Type B pancreatic cell (in vitro differentiated cells): ENCODE results near the gene ATP2A1. TPM values are rescaled to one million over a fixed set of nuclear protein-coding genes. Genes with fewer than 3 reads are reported as not detected.
"Not testable (repeated sequence)": the region's sequence is repeated elsewhere in the genome, so short reads cannot be mapped to it uniquely, and the experiment has no call there.

Experiments
- DNase-seq: peaks from one replicate; pipeline ENCODE4 v3.0.0; 2021; ENCODE audit warnings: mixed read lengths; ENCODE audit not compliant: unreplicated experiment; ENCODE audit errors: extremely low spot score
- H3K27ac Mint-ChIP-seq: 2 replicates; pipeline ENCODE4 v1.8.0; 2021; ENCODE audit warnings: mild to moderate bottlenecking, mixed read lengths
- H3K27me3 Mint-ChIP-seq: 2 replicates; pipeline ENCODE4 v1.8.0; 2021; ENCODE audit warnings: mixed read lengths
- H3K36me3 Mint-ChIP-seq: 2 replicates; pipeline ENCODE4 v1.8.0; 2021; ENCODE audit warnings: mixed read lengths
- H3K4me1 Mint-ChIP-seq: one replicate; pipeline ENCODE4 v1.8.0; 2021; ENCODE audit warnings: mixed read lengths; ENCODE audit not compliant: unreplicated experiment
- H3K4me3 Mint-ChIP-seq: 2 replicates; pipeline ENCODE4 v1.8.0; 2021; ENCODE audit warnings: mild to moderate bottlenecking, mixed read lengths
- H3K9me3 Mint-ChIP-seq: 2 replicates; pipeline ENCODE4 v1.8.0; 2021; ENCODE audit warnings: mixed read lengths
- total RNA-seq: library from RNA; stranded (reverse); gene quantifications from 2 replicates; pipeline ENCODE4 v1.2.1, GENCODE V29; 2021; ENCODE audit warnings: low replicate concordance
- TF ChIP-seq, protein P1 (sequence below): fragments of 200-600 bp; sonication (generic); conservative IDR thresholded peaks from 2 replicates; pipeline ENCODE4 v1.5.0; 2021; ENCODE audit warnings: antibody characterized with exemption, mild to moderate bottlenecking

Gene ATP2A1
- total RNA-seq, 1 donor from 2014 or later = 4.4 TPM

DNA sequence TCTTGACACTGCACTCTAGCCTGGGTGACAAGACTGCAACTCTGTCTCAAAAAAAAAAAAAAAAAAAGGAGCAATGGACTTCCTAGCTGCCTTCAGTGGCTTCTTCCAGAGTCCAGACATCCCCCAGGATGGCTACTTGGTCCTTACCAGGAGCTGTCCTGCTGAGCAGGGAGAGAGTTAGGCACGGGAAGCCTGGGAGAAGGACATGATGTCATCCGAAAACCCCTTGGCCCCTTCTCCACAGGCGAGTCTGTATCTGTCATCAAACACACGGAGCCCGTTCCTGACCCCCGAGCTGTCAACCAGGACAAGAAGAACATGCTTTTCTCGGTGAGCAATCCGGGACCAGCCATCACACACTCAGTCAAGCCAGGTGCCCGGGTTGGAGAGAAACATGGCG is 8.7 kb downstream of the ATP2A1 start:
- peaks cover 10% of the 10 kb centered on the region for H3K4me1 Mint-ChIP-seq
- TF ChIP-seq, protein P1, sequence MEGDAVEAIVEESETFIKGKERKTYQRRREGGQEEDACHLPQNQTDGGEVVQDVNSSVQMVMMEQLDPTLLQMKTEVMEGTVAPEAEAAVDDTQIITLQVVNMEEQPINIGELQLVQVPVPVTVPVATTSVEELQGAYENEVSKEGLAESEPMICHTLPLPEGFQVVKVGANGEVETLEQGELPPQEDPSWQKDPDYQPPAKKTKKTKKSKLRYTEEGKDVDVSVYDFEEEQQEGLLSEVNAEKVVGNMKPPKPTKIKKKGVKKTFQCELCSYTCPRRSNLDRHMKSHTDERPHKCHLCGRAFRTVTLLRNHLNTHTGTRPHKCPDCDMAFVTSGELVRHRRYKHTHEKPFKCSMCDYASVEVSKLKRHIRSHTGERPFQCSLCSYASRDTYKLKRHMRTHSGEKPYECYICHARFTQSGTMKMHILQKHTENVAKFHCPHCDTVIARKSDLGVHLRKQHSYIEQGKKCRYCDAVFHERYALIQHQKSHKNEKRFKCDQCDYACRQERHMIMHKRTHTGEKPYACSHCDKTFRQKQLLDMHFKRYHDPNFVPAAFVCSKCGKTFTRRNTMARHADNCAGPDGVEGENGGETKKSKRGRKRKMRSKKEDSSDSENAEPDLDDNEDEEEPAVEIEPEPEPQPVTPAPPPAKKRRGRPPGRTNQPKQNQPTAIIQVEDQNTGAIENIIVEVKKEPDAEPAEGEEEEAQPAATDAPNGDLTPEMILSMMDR = no peak
- H3K9me3 Mint-ChIP-seq = no peaks in the 10 kb centered on the region
- DNase-seq = no peak
- no peak overlapping the region for H3K4me3 Mint-ChIP-seq
- H3K27me3 Mint-ChIP-seq = no peaks in the 10 kb centered on the region
- H3K27ac Mint-ChIP-seq = no peak overlapping the region
- H3K36me3 Mint-ChIP-seq = no peaks in the 10 kb centered on the region

GRCh38 chr16:28890355-28890754 is 12.1 kb downstream of the ATP2A1 start:
- not testable (repeated sequence) for H3K4me1 Mint-ChIP-seq, H3K36me3 Mint-ChIP-seq, H3K27ac Mint-ChIP-seq, H3K4me3 Mint-ChIP-seq, H3K27me3 Mint-ChIP-seq, DNase-seq, H3K9me3 Mint-ChIP-seq

DNA sequence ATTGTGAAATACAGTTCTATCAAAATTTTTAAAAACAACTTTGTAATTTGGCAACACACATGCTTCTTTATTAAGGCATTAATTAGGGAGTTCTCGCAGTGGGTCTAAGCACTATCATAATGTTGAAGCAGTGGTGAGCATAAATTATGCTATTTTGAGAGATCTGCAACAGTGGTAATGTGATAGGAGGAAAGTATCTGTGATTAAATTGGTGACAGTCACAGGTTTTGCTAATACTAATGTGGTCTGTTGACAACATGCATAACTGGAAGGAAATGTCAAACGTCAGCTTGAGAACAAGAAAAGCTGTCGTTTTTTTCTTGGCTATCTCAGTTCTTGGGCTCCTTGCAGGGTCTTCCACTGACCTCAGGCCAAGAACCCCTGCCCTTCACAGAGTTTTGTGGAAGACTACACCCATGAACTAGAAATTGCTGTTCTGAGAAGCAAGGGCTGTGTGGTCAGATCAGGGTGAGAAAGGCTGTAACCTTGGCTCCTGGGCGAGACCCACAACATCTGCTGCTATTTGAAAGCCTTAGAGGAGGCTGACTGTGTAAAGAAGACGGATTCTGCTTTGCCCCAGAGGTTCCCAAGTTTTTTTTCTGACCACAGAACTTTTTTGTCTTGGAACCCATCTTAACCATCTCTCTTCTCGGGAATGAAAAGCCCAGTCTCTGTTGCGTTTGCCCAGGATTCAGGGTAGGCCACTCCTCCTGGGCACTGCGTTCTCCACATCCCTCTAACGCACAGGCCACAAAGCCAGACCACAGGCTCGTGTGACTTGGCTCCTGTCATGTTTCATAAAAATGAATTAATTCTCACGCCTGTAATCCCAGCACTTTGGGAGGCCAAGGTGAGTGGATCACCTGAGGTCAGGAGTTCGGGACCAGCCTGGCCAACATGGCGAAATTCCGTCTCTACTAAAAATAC is 13.9 kb downstream of the ATP2A1 start:
- Mint-ChIP-seq H3K27me3 (no peaks in the 10 kb centered on the region), H3K9me3 (no peaks in the 10 kb centered on the region), H3K4me3 (no peak overlapping the region), H3K4me1 (no peaks in the 10 kb centered on the region), H3K36me3 (no peaks in the 10 kb centered on the region), H3K27ac (no peak overlapping the region)
- no peak for DNase-seq
- TF ChIP-seq, protein P1 = no peak

DNA sequence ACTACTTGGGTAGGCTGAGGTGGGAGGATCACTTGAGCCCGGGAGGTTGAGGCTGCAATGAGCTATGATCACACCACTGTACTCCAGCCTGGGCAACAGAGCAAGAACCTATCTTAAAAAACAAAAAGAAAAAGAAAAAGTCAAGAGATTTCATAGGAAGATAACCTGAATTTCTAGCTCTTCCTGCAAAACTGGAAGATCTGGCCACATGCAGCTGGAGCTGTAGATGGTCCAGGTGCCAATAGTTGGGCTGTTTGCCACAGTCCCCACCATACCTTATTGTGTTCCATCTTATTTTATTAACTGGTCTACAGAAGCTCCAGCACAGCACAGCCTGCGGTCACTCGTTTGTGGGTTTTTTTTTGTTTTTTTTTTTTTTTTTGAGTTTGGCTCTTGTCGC is 15.0 kb downstream of the ATP2A1 start:
- Mint-ChIP-seq H3K4me1 (no peaks in the 10 kb centered on the region), H3K9me3 (no peaks in the 10 kb centered on the region), H3K4me3 (no peak overlapping the region), H3K27ac (no peak overlapping the region), H3K36me3 (no peaks in the 10 kb centered on the region), H3K27me3 (no peaks in the 10 kb centered on the region)
- TF ChIP-seq, protein P1 = no peak
- no peak for DNase-seq

- TF ChIP-seq, protein P1 = no peak
- no peak overlapping the region for H3K27ac Mint-ChIP-seq
- H3K27me3 Mint-ChIP-seq = no peaks in the 10 kb centered on the region
- H3K4me1 Mint-ChIP-seq = no peaks in the 10 kb centered on the region
- no peak for DNase-seq
- H3K4me3 Mint-ChIP-seq = no peak overlapping the region
- no peaks in the 10 kb centered on the region for H3K9me3 Mint-ChIP-seq
- H3K36me3 Mint-ChIP-seq = no peaks in the 10 kb centered on the region
Measured at GRCh38 chr16:28895609-28896008, 17.3 kb downstream of the ATP2A1 start.

GRCh38 chr16:28897826-28898225 is 19.5 kb downstream of the ATP2A1 start:
- Mint-ChIP-seq H3K27ac (no peak overlapping the region), H3K9me3 (no peaks in the 10 kb centered on the region)

More at GRCh38 chr16:28897826-28898225, 19.5 kb downstream of the ATP2A1 start:
- no peaks in the 10 kb centered on the region for H3K36me3 Mint-ChIP-seq
- TF ChIP-seq, protein P1 = no peak
- no peak overlapping the region for H3K4me3 Mint-ChIP-seq
- no peak for DNase-seq
- no peaks in the 10 kb centered on the region for H3K27me3 Mint-ChIP-seq
- H3K4me1 Mint-ChIP-seq = no peaks in the 10 kb centered on the region
